GM19397 (cell line): ENCODE results near the gene GAPDHS.

ENCODE experiments used
- ATAC-seq: cut with Tn5 transposase; IDR thresholded peaks from one replicate; pipeline ENCODE4 v1.9.1; 2021; ENCODE audit warnings: mild to moderate bottlenecking, moderate library complexity; ENCODE audit not compliant: unreplicated experiment

The GAPDHS gene

GRCh38 chr19:35534803-35535480, 1.7 kb downstream of the GAPDHS start:
- no peak for ATAC-seq

GRCh38 chr19:35539314-35539713, 6.1 kb downstream of the GAPDHS start:
- ATAC-seq: no peak

- no peak for ATAC-seq
Observed at GRCh38 chr19:35539850-35540249, 6.6 kb downstream of the GAPDHS start.

- no peak for ATAC-seq
Observed at GRCh38 chr19:35540356-35540927, 7.2 kb downstream of the GAPDHS start.

GRCh38 chr19:35542209-35542608, 9.0 kb downstream of the GAPDHS start:
- no peak for ATAC-seq

- no peak for ATAC-seq
Observed at GRCh38 chr19:35543280-35544109, 10.2 kb downstream of the GAPDHS start.

- no peak for ATAC-seq
Observed at GRCh38 chr19:35544110-35544802, 11.0 kb downstream of the GAPDHS start.

- ATAC-seq: peak; percentile 84
Observed at GRCh38 chr19:35545001-35545854, 12.0 kb downstream of the GAPDHS start, which contains the start of gene TMEM147. Gene TMEM147 (plus strand): TSS chr19:35545626. CDS start chr19:35545740, 114 bp downstream.

GRCh38 chr19:35545855-35546381, 12.7 kb downstream of the GAPDHS start:
- ATAC-seq: peak; percentile 43

- no peak for ATAC-seq
Observed at GRCh38 chr19:35546532-35546931, 13.3 kb downstream of the GAPDHS start.

- ATAC-seq: no peak
Observed at GRCh38 chr19:35549174-35549788, 16.0 kb downstream of the GAPDHS start.

- ATAC-seq: no peak
Observed at GRCh38 chr19:35549879-35550523, 16.7 kb downstream of the GAPDHS start.

- ATAC-seq: no peak
Observed at GRCh38 chr19:35551091-35551810, 18.0 kb downstream of the GAPDHS start.

GRCh38 chr19:35552534-35553384, 19.5 kb downstream of the GAPDHS start:
- ATAC-seq: no peak

- ATAC-seq: no peak
Observed at GRCh38 chr19:35553385-35554000, 20.2 kb downstream of the GAPDHS start.

- ATAC-seq: no peak
Observed at GRCh38 chr19:35554076-35554475, 20.8 kb downstream of the GAPDHS start.
